A549 (cell line): ENCODE data around the gene CALN1.

ENCODE experiments used
- NPAS2 ChIP-seq: fragments of 250-450 bp; sonication (Bioruptor Pico); IDR thresholded peaks from 2 replicates; pipeline ENCODE4 v1.8.0; 2022; ENCODE audit warnings: mild to moderate bottlenecking, moderate library complexity, borderline replicate concordance
- RARB ChIP-seq: fragments of 250-450 bp; sonication (Bioruptor Pico); IDR thresholded peaks from 2 replicates; pipeline ENCODE4 v1.8.0; 2021; ENCODE audit warnings: mild to moderate bottlenecking, moderate library complexity

GRCh38 chr7:71801976-71802375 lies 610.2 kb downstream of the CALN1 start:
- no peak for TF ChIP-seq NPAS2 (CRISPR knock-in tag)
- TF ChIP-seq RARB (CRISPR knock-in tag) = no peak
